Sigmoid colon (tissue), 7 donors: ENCODE measurements around the gene B3GAT1. TPM values are rescaled to one million over a fixed set of nuclear protein-coding genes. Genes with fewer than 3 reads are reported as not detected.
A peak's percentile ranks its signal among the peaks of the same experiment; 100 is the strongest.
"Not testable (repeated sequence)": the region's sequence is repeated elsewhere in the genome, so short reads cannot be mapped to it uniquely, and the experiment has no call there.

Source experiments
- DNase-seq: peaks from one replicate; pipeline ENCODE4 v3.0.0-alpha.2; 2019
- H3K27ac ChIP-seq, 4 donors: fragments of 200-600 bp; sonication (generic); one replicate each; pipeline ENCODE4 v1.5.1; 2016 to 2019; ENCODE audit warnings: mild to moderate bottlenecking in 1 of 4
- H3K27me3 ChIP-seq, 3 donors: fragments of 200-600 bp; sonication (generic); one replicate each; pipeline ENCODE4 v1.5.1; 2019; ENCODE audit warnings: mild to moderate bottlenecking in 1 of 3
- H3K36me3 ChIP-seq, 4 donors: fragments of 200-600 bp; sonication (generic); one replicate each; pipeline ENCODE4 v1.5.1; 2016 to 2019
- H3K4me1 ChIP-seq, 4 donors: fragments of 200-600 bp; sonication (generic); one replicate each; pipeline ENCODE4 v1.5.1; 2017 to 2019
- H3K4me3 ChIP-seq, 4 donors: fragments of 200-600 bp; sonication (generic); one replicate each; pipeline ENCODE4 v1.5.1; 2017 to 2019; ENCODE audit warnings: mild to moderate bottlenecking in 2 of 4, moderate library complexity in 1 of 4
- H3K9me3 ChIP-seq, 4 donors: fragments of 200-600 bp in 3 of 4; sonication (generic) in 3 of 4; one replicate each; pipeline versions ENCODE4 v1.5.1 to v1.6.1; 2013 to 2019
- EP300 ChIP-seq, 4 donors: sonication (generic); formaldehyde crosslinking; IDR thresholded peaks; one replicate each; pipeline ENCODE4 v1.6.1; 2017; ENCODE audit warnings: antibody characterized with exemption in 4 of 4
- POLR2A ChIP-seq, 2 donors: fragments of 450-650 bp; IDR thresholded peaks; one replicate each; pipeline ENCODE4 v1.6.1; 2016; ENCODE audit warnings: antibody characterized with exemption in 2 of 2, mild to moderate bottlenecking in 2 of 2, moderate library complexity in 2 of 2
- POLR2AphosphoS5 ChIP-seq, 4 donors: sonication (generic); formaldehyde crosslinking; IDR thresholded peaks; one replicate each; pipeline ENCODE4 v1.6.1; 2017; ENCODE audit warnings: antibody characterized with exemption in 4 of 4
- WGBS, 2 donors: extraction: QIAGEN DNeasy Blood & Tissue Kit; methylation state at CpG; one replicate each; pipeline ENCODE4 v1.1.7; 2013; 5-methylcytosine and 5-hydroxymethylcytosine counted together
- intact Hi-C: fragments of 100-400 bp; cut with DNase I; formaldehyde crosslinking; loops from one replicate; pipeline ENCODE4 v1.15.1; 2023
- polyA plus RNA-seq, 3 donors: library from polyadenylated mRNA; stranded (reverse); fragments of 200-250 nt; gene quantifications; one replicate each; pipeline ENCODE4 v1.2.3, GENCODE V29; 2013
- total RNA-seq, 4 donors: library from RNA; depleted of rRNA; stranded (reverse); fragments of >200 nt; gene quantifications; one replicate each; pipeline ENCODE4 v1.1.0, GENCODE V29; 2016
- TF ChIP-seq, protein P1 (sequence below), 4 experiments: fragments of 450-650 bp in 3 of 4; fragments of 200-600 bp in 1 of 4; IDR thresholded peaks; one replicate each; pipeline ENCODE4 v1.5.1; 2016 to 2019; ENCODE audit warnings: antibody characterized with exemption in 4 of 4, mild to moderate bottlenecking in 3 of 4, moderate library complexity in 2 of 4
- donor health status: healthy with polysubstance abuse.
- donor health status: Bipolar disorder and iron deficiency.
- donor health status: healthy.

The B3GAT1 gene
- total and polyA plus RNA-seq, 7 donors = 0.16 to 0.63 (median 0.27) TPM; not detected in 3

- H3K4me1 ChIP-seq = no peaks in the 10 kb centered on the region
- H3K27me3 ChIP-seq = peaks cover 0 to 3% (median 0%) of the 10 kb centered on the region in 3 donors
- DNase-seq = no peak
- TF ChIP-seq POLR2AphosphoS5 (IDR thresholded peaks at IDR 0.05) (no peak), EP300 (IDR thresholded peaks at IDR 0.05) (no peak), POLR2A (IDR thresholded peaks at IDR 0.05) (no peak)
- TF ChIP-seq, protein P1, sequence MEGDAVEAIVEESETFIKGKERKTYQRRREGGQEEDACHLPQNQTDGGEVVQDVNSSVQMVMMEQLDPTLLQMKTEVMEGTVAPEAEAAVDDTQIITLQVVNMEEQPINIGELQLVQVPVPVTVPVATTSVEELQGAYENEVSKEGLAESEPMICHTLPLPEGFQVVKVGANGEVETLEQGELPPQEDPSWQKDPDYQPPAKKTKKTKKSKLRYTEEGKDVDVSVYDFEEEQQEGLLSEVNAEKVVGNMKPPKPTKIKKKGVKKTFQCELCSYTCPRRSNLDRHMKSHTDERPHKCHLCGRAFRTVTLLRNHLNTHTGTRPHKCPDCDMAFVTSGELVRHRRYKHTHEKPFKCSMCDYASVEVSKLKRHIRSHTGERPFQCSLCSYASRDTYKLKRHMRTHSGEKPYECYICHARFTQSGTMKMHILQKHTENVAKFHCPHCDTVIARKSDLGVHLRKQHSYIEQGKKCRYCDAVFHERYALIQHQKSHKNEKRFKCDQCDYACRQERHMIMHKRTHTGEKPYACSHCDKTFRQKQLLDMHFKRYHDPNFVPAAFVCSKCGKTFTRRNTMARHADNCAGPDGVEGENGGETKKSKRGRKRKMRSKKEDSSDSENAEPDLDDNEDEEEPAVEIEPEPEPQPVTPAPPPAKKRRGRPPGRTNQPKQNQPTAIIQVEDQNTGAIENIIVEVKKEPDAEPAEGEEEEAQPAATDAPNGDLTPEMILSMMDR (IDR thresholded peaks at IDR 0.05) = no peak
- no peak overlapping the region for H3K4me3 ChIP-seq
- H3K36me3 ChIP-seq = no peaks in the 10 kb centered on the region
- intact Hi-C loops = no loop called here
- H3K27ac ChIP-seq = no peak overlapping the region
- WGBS, 2 donors = 70 to 98% methylated on average over 1 of the region's 1 CpG
- H3K9me3 ChIP-seq = no peaks in the 10 kb centered on the region
These were observed 37.0 kb upstream of the B3GAT1 start for GRCh38 chr11:134449051-134449450.

DNA sequence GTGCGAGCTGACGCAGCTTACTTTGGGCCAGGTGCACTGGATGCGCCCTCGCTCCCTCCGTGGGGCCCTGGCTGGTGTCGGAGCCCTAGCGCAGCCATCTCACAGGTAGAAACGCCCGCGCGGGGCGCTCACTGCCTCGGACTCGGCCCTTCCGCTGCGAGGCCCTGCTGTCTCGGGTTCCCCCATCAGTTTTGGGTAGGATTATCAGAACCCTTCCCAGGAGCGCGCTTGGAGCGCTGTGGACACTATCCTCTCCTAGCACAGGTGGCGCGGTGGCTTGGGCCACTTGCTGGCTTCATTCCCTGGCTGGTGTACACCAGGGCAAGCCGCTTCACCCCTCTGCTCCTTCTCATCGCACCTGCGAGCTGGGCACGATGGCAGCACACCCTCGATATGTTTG is 35.7 kb upstream of the B3GAT1 start:
- H3K36me3 ChIP-seq = no peaks in the 10 kb centered on the region
- H3K9me3 ChIP-seq = no peaks in the 10 kb centered on the region
- DNase-seq = peak; percentile 37
- H3K27me3 ChIP-seq = peaks cover 0 to 3% (median 0%) of the 10 kb centered on the region in 3 donors
- 93 to 96% methylated on average over 27 of the region's 27 CpGs for WGBS, 2 donors
- no peak overlapping the region for H3K4me3 ChIP-seq
- intact Hi-C loops = no loop called here
- H3K27ac ChIP-seq = no peak overlapping the region
- H3K4me1 ChIP-seq = no peaks in the 10 kb centered on the region
- TF ChIP-seq POLR2A (IDR thresholded peaks at IDR 0.05) = no peak
- TF ChIP-seq, protein P1 (IDR thresholded peaks at IDR 0.05) = no peak
- no peak for TF ChIP-seq POLR2AphosphoS5 (IDR thresholded peaks at IDR 0.05)
- no peak for TF ChIP-seq EP300 (IDR thresholded peaks at IDR 0.05)

- H3K27me3 ChIP-seq = peaks cover 0 to 13% (median 4%) of the 10 kb centered on the region in 3 donors
- 87 to 90% methylated on average over 16 of the region's 16 CpGs for WGBS, 2 donors
- TF ChIP-seq, protein P1 (IDR thresholded peaks at IDR 0.05) = no peak
- TF ChIP-seq POLR2AphosphoS5 (IDR thresholded peaks at IDR 0.05) = no peak
- no peak for TF ChIP-seq EP300 (IDR thresholded peaks at IDR 0.05)
- no peak for TF ChIP-seq POLR2A (IDR thresholded peaks at IDR 0.05)
- H3K36me3 ChIP-seq = no peaks in the 10 kb centered on the region
- no peaks in the 10 kb centered on the region for H3K4me1 ChIP-seq
- H3K4me3 ChIP-seq = no peak overlapping the region
- no peaks in the 10 kb centered on the region for H3K9me3 ChIP-seq
- intact Hi-C loops = no loop called here
- DNase-seq = peak; percentile 33
- no peak overlapping the region for H3K27ac ChIP-seq
These were observed 33.7 kb upstream of the B3GAT1 start for GRCh38 chr11:134445601-134446325.

DNA sequence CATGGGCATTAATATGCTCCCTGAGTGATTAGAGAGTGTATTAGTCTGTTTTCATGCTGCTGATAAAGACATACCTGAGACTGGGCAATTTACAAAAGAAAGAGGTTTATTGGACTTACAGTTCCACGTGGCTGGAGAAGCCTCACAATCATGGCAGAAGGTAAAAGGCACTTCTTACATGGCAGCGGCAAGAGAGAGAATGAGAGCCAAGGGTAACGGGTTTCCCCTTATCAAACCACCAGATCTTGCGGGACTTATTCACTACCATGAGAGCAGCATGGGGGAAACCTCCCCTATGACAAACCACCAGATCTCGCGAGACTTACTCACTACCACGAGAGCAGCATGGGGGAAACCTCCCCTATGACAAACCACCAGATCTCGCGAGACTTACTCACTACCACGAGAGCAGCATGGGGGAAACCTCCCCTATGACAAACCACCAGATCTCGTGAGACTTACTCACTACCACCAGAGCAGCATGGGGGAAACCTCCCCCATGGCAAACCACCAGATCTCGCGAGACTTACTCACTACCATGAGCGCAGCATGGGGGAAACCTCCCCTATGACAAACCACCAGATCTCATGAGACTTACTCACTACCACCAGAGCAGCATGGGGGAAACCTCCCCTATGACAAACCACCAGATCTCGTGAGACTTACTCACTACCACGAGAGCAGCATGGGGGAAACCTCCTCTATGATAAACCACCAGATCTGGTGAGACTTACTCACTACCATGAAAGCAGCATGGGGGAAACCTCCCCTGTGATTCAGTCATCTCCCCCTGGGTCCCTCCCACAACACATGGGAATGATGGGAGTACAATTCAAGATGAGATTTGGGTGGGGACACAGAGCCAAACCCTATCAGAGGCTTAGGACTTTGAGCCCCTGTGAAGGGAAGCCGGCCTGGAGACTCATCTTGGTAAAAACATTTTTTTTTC is 32.4 kb upstream of the B3GAT1 start:
- H3K27me3 ChIP-seq = peaks cover 0 to 13% (median 4%) of the 10 kb centered on the region in 3 donors
- H3K36me3 ChIP-seq, H3K4me3 ChIP-seq, H3K9me3 ChIP-seq, H3K4me1 ChIP-seq, H3K27ac ChIP-seq, intact Hi-C loops: not testable (repeated sequence)
- WGBS, 2 donors = 79 to 85% methylated on average over 17 of the region's 17 CpGs
- peak; percentile 8 for DNase-seq

DNA sequence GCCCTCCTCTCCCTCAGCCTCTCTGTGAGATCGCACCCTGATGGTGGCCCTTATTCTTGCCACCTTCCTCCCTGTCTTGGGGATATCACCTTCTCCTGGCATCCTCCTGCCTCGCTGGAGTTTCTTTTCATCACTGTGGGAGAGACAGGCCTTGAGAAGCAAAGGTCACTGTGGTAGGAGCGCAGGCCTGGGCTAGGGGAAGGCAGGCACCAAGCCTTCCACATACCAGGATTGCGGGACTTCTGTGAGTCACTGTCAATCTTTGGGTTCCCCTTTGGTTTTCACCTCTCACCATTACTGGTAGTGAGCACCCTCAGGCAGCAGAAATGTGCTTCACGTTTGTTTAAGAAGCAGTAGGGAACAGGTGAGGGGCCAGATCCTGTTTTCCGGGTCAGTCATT is 31.2 kb upstream of the B3GAT1 start:
- Histone ChIP-seq H3K4me3 (no peak overlapping the region), H3K27me3 (peaks cover 0 to 13% (median 4%) of the 10 kb centered on the region in 3 donors), H3K27ac (no peak overlapping the region), H3K4me1 (no peaks in the 10 kb centered on the region), H3K9me3 (no peaks in the 10 kb centered on the region), H3K36me3 (no peaks in the 10 kb centered on the region)
- intact Hi-C loops = no loop called here
- WGBS, 2 donors = 80 to 86% methylated on average over 6 of the region's 6 CpGs
- TF ChIP-seq POLR2A (IDR thresholded peaks at IDR 0.05) = no peak
- TF ChIP-seq, protein P1 (IDR thresholded peaks at IDR 0.05) = no peak
- no peak for TF ChIP-seq POLR2AphosphoS5 (IDR thresholded peaks at IDR 0.05)
- no peak for TF ChIP-seq EP300 (IDR thresholded peaks at IDR 0.05)
- DNase-seq = peak; percentile 8
